ENCODE data around the gene ARID1B.

The ARID1B gene

GRCh38 chr6:157076451-157076822, 299.3 kb downstream of the ARID1B start:
- no peak for DNase-seq (ENCODE audit: low spot score)

DNA sequence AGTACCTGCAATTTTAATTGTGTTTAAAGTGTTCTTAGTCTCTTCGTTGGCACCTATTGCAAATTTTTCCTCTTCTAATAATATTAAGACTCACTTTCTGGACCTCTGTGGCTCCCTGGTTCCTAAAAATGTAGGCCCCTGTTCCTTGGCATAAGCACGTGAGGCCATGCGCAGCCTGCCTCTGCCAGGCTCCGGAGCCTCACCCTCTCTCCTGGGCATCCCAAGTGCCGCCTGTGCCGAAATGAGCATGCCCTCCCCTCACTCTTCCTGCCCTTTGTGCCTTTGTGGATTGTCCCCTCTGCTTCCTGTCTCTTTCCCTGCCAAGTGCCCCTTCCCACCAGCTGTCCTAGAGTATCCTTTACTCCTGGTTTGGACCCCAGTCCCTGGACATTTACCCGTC, 300.1 kb downstream of the ARID1B start:
- no peak for DNase-seq (ENCODE audit: low spot score)

DNA sequence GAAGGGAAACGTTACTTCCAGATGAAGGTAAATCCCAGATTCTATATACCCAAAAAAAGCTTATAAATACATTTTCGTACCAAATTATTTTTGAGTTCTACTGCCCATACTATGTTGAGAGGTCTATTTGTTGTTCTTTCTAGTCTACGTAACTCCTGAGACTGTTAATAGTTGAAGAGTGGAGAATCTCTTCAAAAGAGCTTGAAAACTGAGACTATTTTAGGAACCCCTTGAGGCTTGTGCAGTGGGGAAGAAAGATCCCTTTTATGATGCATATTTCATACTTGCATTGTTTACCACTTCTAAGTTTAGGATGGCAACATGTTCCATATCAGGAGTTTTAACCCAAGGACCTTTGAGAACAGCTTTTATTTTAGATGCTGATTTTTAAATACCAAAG, 301.1 kb downstream of the ARID1B start:
- DNase-seq (ENCODE audit: low spot score) = no peak

- no peak for DNase-seq (ENCODE audit: low spot score)
Observed at GRCh38 chr6:157079277-157079676, 302.1 kb downstream of the ARID1B start.

DNA sequence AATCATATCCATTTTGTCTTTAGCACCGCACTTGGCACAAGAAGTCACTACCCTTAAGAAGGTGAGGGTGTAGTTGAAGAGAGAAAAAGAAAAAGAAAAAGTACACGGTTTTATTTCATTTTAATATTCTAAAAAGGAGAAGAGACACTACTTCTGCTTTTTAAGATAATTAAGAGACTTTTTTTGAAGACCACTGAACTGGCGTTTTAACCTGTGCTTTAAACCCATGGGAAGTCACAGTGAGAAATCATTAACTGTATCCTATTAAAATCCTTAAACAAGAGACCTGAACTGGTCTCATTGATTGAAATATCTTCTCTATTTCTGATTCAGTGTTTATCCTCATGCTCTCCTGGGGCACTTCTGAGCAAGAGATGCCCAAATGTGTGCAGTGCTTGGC, 302.6 kb downstream of the ARID1B start:
- DNase-seq (ENCODE audit: low spot score) = no peak

- DNase-seq (ENCODE audit: low spot score) = peak; percentile 44
Observed at GRCh38 chr6:157080986-157081391, 303.8 kb downstream of the ARID1B start.

DNA sequence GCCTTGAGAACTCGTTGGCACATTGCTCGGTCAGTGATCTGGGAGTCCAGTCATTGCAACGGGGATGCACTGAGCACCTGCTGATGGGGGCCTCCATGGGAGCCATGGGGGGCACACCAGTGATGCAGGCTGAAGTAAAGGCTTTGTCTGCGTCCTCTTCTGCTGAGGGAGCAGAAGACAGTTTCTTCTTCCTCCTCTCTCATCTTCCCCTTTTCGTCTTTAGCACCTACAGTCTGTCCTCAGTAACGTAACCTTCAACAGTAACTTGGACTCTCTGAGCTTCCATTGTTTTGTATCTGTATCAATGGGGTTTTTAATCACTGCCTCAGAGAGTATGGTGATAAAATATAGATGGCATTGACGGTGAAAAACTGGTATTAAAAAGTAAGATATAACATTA, 306.2 kb downstream of the ARID1B start:
- no peak for DNase-seq (ENCODE audit: low spot score)

- no peak for DNase-seq (ENCODE audit: low spot score)
Observed at GRCh38 chr6:157086632-157087031, 309.5 kb downstream of the ARID1B start.

GRCh38 chr6:157087974-157088373, 310.8 kb downstream of the ARID1B start:
- no peak for DNase-seq (ENCODE audit: low spot score)

GRCh38 chr6:157088841-157089240, 311.7 kb downstream of the ARID1B start:
- no peak for DNase-seq (ENCODE audit: low spot score)

GRCh38 chr6:157089258-157089657, 312.1 kb downstream of the ARID1B start:
- no peak for DNase-seq (ENCODE audit: low spot score)

- DNase-seq (ENCODE audit: low spot score) = no peak
Observed at GRCh38 chr6:157089851-157090250, 312.7 kb downstream of the ARID1B start.

- DNase-seq (ENCODE audit: low spot score) = no peak
Observed at GRCh38 chr6:157090736-157091135, 313.6 kb downstream of the ARID1B start.

GRCh38 chr6:157091243-157091642, 314.1 kb downstream of the ARID1B start:
- DNase-seq (ENCODE audit: low spot score) = no peak

DNA sequence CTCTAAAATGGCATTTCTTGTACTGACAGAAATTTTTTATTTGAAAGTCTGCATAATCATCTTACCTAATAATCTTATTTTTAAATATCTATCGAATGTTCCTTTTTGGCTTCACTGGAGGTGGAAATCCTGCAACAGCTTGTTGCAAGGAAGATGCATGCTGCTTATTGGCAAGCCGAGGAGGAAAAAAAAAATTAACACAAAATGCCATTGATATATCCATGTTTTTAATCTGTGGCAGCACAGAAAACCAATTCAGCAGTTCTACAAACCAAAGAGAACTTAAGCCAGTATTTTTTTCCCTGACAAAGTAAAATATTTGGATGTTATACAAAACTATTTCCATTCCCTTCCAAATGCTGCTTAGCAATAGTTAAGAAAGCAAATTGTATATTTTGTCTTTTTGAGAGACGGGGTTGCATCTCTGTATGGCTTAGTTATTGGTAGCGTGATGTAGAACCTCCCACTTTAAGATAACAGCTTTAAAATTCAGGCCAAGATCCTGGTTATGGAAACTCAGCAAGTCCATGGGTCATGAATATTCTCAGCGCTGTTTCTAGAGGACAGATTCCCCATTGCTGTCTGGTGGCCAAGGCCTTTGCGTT, 314.8 kb downstream of the ARID1B start:
- DNase-seq (ENCODE audit: low spot score) = no peak

DNA sequence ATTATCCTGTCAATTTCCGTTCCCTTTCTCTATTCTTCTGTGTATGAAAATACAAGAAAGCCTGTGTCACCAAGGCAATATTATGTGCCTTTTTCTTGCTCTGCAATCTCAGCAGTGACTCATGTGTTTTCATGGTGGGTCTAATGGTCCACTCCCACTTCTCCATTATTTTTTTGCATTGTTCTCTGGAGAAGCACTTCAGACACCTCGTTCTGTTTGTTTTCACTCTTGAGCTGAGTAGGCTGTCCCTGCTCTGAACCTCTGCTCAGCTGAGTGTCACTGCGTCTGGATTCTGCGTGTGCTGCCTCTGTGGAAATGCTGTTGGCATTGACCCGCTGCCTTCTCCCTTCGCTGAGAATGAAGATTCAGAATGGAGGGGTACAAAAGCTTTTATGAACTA, 315.6 kb downstream of the ARID1B start:
- no peak for DNase-seq (ENCODE audit: low spot score)

- no peak for DNase-seq (ENCODE audit: low spot score)
Observed at GRCh38 chr6:157093536-157093935, 316.4 kb downstream of the ARID1B start.

- DNase-seq (ENCODE audit: low spot score) = no peak
Observed at GRCh38 chr6:157094038-157094437, 316.9 kb downstream of the ARID1B start.

DNA sequence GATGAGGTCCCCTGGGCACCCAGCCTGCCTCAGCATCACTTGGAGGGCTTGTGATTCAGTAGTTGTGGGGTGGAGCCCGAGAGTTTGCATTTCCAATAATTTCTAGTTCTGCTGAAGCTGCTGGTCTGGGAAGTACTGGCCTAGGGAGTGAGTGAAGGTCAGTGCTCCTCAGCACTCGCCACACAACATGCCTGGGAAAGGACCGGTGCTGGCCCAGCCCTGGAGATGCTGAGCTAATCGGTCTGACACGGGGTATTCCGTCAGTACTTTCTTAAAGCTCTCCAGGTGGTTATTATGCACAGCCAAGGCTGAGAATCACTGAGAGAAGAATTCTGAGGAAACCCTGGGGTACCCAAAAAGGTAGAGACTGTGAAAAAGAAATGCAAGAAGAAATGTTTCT, 317.9 kb downstream of the ARID1B start:
- DNase-seq (ENCODE audit: low spot score) = no peak

DNA sequence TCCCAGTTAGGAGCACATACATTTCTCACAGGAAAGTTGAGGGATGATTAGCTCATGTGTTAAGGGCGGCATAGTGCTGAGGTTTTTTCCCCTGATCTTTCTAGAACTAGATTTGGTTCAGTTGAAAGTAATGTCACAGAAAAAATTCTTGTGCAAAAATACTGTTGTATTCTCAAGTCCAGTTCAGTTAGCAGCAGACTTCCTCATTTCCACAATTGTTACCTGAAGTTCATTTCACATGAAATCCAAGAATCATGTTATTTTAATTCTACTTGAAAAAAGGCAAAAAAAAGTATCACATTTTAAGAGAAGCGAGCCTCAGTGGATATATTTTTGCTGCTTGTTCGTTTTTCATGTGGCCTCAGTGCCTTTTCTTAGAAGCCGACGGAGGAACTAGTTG, 318.4 kb downstream of the ARID1B start:
- no peak for DNase-seq (ENCODE audit: low spot score)

GRCh38 chr6:157096105-157096504, 318.9 kb downstream of the ARID1B start:
- no peak for DNase-seq (ENCODE audit: low spot score)

DNA sequence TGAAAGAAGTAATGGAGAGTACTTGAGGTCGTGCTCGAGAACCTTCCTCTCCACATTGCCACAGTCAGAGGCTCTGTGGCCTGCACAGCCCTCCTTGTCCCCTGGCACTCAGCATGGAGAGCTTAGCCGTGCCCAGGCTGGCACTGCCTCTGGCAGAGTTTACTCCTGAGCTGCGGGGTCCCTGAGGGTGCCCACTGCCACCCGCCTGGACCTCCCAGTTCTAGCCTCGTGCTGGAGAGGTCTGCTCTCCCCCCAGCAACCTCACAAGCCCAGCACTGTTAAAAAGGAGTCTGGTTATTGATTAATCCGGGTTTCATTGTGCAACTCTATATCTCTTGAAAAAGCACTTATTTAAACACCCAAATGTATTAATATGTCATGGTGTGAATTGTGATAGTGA, 319.3 kb downstream of the ARID1B start:
- DNase-seq (ENCODE audit: low spot score) = no peak

DNA sequence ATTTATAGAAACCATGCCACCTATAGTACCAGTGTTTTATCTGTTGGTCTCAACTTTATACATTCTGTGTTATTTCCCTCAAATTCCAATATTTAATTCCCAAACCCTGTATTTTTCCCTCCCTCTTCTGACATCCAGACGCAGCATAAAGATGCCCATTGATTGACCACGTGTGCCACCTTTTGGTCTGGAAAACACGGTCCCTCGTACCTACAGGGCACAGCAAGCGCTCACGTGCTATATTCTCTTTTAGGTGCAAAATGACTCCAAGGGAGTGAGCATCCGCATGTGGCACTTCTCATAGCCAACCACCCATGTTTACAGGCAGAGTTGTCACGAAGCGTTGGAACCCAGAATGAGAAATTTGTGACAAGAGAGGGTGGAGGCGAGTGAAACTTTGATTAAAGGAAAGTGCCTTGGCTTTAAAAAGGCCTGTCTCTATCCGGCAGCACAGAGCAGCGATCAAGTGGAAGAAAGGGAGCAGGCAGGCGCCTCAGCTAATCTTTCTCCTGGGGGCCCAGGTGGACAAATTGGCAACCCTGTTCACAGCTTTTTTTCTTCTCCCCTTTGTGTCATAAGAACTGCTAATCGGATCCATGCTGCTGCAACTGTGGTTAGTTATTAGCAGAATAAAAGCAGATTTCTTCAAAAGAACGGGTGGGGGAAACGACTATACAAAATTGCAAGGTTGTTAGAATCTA, 320.2 kb downstream of the ARID1B start:
- DNase-seq (ENCODE audit: low spot score) = no peak

DNA sequence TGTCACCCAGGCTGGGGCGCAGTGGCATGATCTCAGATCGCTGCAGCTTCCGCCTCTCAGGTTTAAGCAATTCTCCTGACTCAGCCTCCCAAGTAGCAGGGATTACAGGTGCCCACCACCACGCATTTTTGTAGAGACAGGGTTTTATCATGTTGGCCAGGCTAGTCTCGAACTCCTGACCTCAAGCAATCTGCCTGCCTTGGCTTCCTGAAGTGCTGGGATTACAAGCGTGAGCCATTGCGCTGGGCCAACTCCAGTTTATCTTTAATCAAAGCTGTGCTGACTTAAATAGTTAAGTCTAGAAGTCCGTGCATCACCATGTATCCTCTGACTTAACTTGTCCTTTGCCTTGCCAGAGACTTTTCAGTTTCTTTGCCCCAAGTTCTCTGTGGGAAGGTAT, 321.8 kb downstream of the ARID1B start:
- no peak for DNase-seq (ENCODE audit: low spot score)

All from COLO829 (cell line).